Activated effector memory CD4-positive, alpha-beta T cell treated with anti-CD3 and anti-CD28 coated beads, Interleukin-2, amount 50 U/mL, for 16 hours (primary cell): Measurements from ENCODE around the gene CTIF.

Source experiments
- DNase-seq: peaks from one replicate; pipeline ENCODE4 v3.0.0-alpha.2; 2020

Gene CTIF

GRCh38 chr18:48842259-48843061 lies 303.6 kb downstream of the CTIF start:
- peak; percentile 80 for DNase-seq

GRCh38 chr18:48843162-48843561 lies 304.3 kb downstream of the CTIF start:
- peak; percentile 60 for DNase-seq

DNA sequence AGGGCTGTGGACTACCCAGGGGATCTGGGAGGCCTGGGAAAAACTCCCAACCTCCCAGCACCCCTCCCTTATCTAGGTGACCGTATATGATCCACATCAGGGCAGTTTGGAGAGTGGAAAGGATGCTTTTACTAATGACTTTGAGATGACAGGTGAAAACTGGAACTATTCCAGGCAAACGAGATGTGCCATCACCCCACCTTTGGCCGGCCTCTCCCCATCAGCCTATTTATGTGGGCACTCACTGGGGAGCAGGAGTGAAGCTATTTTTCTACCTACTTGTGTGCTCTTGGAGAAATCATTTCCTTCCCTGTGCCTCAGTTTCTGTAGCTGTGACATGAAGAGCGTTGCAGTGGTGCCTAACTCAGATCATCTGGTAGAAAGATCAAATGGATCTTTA lies 304.8 kb downstream of the CTIF start:
- peak; percentile 48 for DNase-seq

DNA sequence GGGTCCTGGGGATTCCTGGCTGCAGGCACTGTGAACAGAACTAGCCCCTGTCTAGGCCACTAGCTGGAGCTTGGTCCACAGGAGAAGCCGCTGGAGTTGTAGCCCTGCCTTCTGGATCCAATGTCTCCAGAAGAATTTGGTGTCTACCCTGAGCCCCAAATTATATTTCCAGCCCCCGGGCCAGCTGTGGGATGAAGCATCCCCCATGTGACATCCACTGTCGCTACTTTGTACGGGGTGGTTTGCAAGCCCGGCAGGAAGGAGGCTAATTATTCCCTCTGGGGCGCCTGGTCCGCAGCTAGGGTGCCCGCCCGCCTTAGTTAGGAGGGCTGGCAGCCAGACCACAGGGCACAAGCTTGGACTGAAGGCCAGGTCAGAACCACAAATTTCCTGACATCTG lies 305.4 kb downstream of the CTIF start:
- peak; percentile 46 for DNase-seq

GRCh38 chr18:48845174-48845573 lies 306.3 kb downstream of the CTIF start:
- DNase-seq = peak; percentile 14

GRCh38 chr18:48846423-48846932 lies 307.6 kb downstream of the CTIF start:
- no peak for DNase-seq

GRCh38 chr18:48847807-48848486 lies 309.1 kb downstream of the CTIF start:
- DNase-seq = no peak

- DNase-seq = no peak
Measured at GRCh38 chr18:48848641-48849143, 309.9 kb downstream of the CTIF start.

- DNase-seq = no peak
Measured at GRCh38 chr18:48850822-48851598, 312.2 kb downstream of the CTIF start.

- no peak for DNase-seq
Measured at GRCh38 chr18:48851599-48851960, 312.7 kb downstream of the CTIF start.

GRCh38 chr18:48852292-48852691 lies 313.5 kb downstream of the CTIF start:
- DNase-seq = no peak

DNA sequence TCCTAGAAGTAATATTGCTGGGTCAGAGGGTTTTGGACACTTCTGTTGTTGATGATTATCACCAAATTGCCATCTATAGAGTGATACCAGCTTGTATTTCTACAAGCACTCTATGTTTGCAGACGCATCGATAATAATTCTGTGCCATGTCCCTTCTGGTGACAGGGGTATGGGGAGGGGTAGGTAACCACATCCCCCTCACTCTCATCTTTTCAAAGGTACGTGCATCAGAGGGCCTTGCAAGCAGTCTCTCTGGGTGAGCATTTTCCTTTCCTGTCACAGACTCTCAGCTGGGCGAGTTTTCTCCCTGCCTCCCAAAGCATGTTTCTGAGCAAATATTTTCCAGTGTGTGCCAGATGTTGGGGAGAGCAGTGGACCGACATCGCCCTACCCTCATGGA lies 314.0 kb downstream of the CTIF start:
- no peak for DNase-seq

GRCh38 chr18:48853588-48853987 lies 314.8 kb downstream of the CTIF start:
- DNase-seq = no peak

DNA sequence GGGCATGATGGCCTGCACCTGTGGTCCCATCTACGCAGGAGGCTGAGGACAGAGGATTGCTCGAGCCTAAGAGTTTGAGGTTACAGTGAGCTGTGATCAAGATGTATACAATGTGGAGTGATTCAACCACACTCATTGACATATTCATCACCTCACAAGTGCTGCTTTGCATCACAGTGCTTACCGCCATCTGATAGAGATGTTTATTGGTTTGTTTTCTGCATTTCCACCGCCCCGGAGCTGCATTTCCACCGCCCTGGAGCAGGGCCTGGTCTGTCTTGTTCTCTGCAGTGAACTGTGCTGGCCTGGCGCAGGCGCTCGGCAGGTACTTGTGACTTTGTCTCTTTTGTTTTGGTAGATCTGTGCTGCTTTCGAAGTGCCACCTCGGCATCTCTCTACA lies 315.9 kb downstream of the CTIF start:
- no peak for DNase-seq

GRCh38 chr18:48855422-48856377 lies 316.9 kb downstream of the CTIF start:
- DNase-seq = no peak

GRCh38 chr18:48857023-48857694 lies 318.3 kb downstream of the CTIF start:
- DNase-seq = no peak

GRCh38 chr18:48858676-48859075 lies 319.8 kb downstream of the CTIF start:
- DNase-seq = no peak

GRCh38 chr18:48859311-48860268 lies 320.8 kb downstream of the CTIF start:
- no peak for DNase-seq

- DNase-seq = no peak
Measured at GRCh38 chr18:48860269-48861180, 321.7 kb downstream of the CTIF start.
